Activated T-cell treated with anti-CD3 and anti-CD28 coated beads, Interleukin-2, amount 50 U/mL, for 72 hours (primary cell): ENCODE measurements around the gene AXIN2. TPM values are rescaled to one million over a fixed set of nuclear protein-coding genes. Genes with fewer than 3 reads are reported as not detected.
"Not testable (repeated sequence)": the region's sequence is repeated elsewhere in the genome, so short reads cannot be mapped to it uniquely, and the experiment has no call there.

ENCODE experiments used
- ATAC-seq, 2 donors: fragments of 150-1000 bp; cut with Tn5 transposase; replicated peaks in 1 of 2; 2 replicates each; pipeline ENCODE4 v1.10.0; 2021; ENCODE audit warnings: moderate library complexity in 2 of 2, mild to moderate bottlenecking in 1 of 2
- DNase-seq, 2 donors: peaks; one replicate each; pipeline ENCODE4 v3.0.0; 2021 to 2022; ENCODE audit warnings: mixed read lengths in 1 of 2
- H3K27ac Mint-ChIP-seq: one replicate; pipeline ENCODE4 v1.8.0; 2022; ENCODE audit warnings: mild to moderate bottlenecking, moderate library complexity, mixed read lengths
- H3K27me3 Mint-ChIP-seq: one replicate; pipeline ENCODE4 v1.8.0; 2022; ENCODE audit warnings: low read depth, mixed read lengths
- H3K36me3 Mint-ChIP-seq, 2 donors: one replicate each; pipeline ENCODE4 v1.8.0; 2022; ENCODE audit warnings: mixed read lengths in 2 of 2, mild to moderate bottlenecking in 1 of 2; ENCODE audit not compliant: insufficient read depth in 2 of 2
- H3K4me1 Mint-ChIP-seq: one replicate; pipeline ENCODE4 v1.8.0; 2022; ENCODE audit warnings: low read depth, mixed read lengths
- H3K4me3 Mint-ChIP-seq, 2 donors: one replicate each; pipeline ENCODE4 v1.8.0; 2022; ENCODE audit warnings: mild to moderate bottlenecking in 2 of 2, mixed read lengths in 2 of 2, moderate library complexity in 2 of 2
- H3K9me3 Mint-ChIP-seq, 2 donors: one replicate each; pipeline ENCODE4 v1.8.0; 2022; ENCODE audit warnings: mixed read lengths in 2 of 2
- total RNA-seq, 2 donors: library from RNA; stranded (reverse); gene quantifications; one replicate each; pipeline ENCODE4 v1.2.3, GENCODE V29; 2022

Gene AXIN2
- total RNA-seq, 2 donors from 2014 or later = 5.9 to 6.9 TPM

- ATAC-seq = no peak
Observed at GRCh38 chr17:65504141-65504540, 57.3 kb downstream of the AXIN2 start.

GRCh38 chr17:65503557-65503956 lies 57.9 kb downstream of the AXIN2 start:
- H3K4me3 Mint-ChIP-seq = no peak overlapping the region
- H3K36me3 Mint-ChIP-seq = no peaks in the 10 kb centered on the region
- no peak for DNase-seq
- no peak overlapping the region for H3K27ac Mint-ChIP-seq
- H3K9me3 Mint-ChIP-seq = peaks cover 0 to 2% of the 10 kb centered on the region in 2 donors
- no peaks in the 10 kb centered on the region for H3K4me1 Mint-ChIP-seq
- no peak for ATAC-seq
- H3K27me3 Mint-ChIP-seq = peaks cover 6% of the 10 kb centered on the region

More at GRCh38 chr17:65504141-65504540, 57.3 kb downstream of the AXIN2 start:
- no peak overlapping the region for H3K4me3 Mint-ChIP-seq
- DNase-seq = no peak
- peaks cover 0 to 2% of the 10 kb centered on the region in 2 donors for H3K9me3 Mint-ChIP-seq
- no peaks in the 10 kb centered on the region for H3K36me3 Mint-ChIP-seq
- no peak overlapping the region for H3K27ac Mint-ChIP-seq
- peaks cover 6% of the 10 kb centered on the region for H3K27me3 Mint-ChIP-seq
- no peaks in the 10 kb centered on the region for H3K4me1 Mint-ChIP-seq

- Mint-ChIP-seq H3K27me3 (peaks cover 6% of the 10 kb centered on the region), H3K36me3 (no peaks in the 10 kb centered on the region), H3K27ac (no peak overlapping the region), H3K4me1 (peaks cover 14% of the 10 kb centered on the region), H3K9me3 (peaks cover 0 to 2% of the 10 kb centered on the region in 2 donors), H3K4me3 (no peak overlapping the region)
- DNase-seq (no peak), ATAC-seq (no peak)
Observed at GRCh38 chr17:65498816-65499215, 62.6 kb downstream of the AXIN2 start.

GRCh38 chr17:65496801-65497200 lies 64.6 kb downstream of the AXIN2 start:
- no peak overlapping the region for H3K27ac Mint-ChIP-seq
- ATAC-seq = no peak
- peaks cover 8% of the 10 kb centered on the region for H3K27me3 Mint-ChIP-seq
- DNase-seq = no peak
- H3K4me1 Mint-ChIP-seq = peaks cover 17% of the 10 kb centered on the region
- H3K4me3 Mint-ChIP-seq = no peak overlapping the region
- H3K36me3 Mint-ChIP-seq = no peaks in the 10 kb centered on the region
- peaks cover 0 to 2% of the 10 kb centered on the region in 2 donors for H3K9me3 Mint-ChIP-seq

- Mint-ChIP-seq H3K36me3 (no peaks in the 10 kb centered on the region), H3K27ac (no peak overlapping the region), H3K9me3 (peaks cover 0 to 3% of the 10 kb centered on the region in 2 donors), H3K4me1 (peaks cover 19% of the 10 kb centered on the region), H3K4me3 (peak overlapping the region; percentile 45 to 56), H3K27me3 (peaks cover 21% of the 10 kb centered on the region)
- ATAC-seq (peak in 1 of 2 donors; percentile 17), DNase-seq (peak in 1 of 2 donors; percentile 8)
Observed at GRCh38 chr17:65495122-65496055, 66.1 kb downstream of the AXIN2 start.

GRCh38 chr17:65489413-65490155 lies 71.9 kb downstream of the AXIN2 start:
- ATAC-seq (peak in 1 of 2 donors; percentile 47), DNase-seq (no peak)
- Mint-ChIP-seq H3K4me3 (no peak overlapping the region), H3K9me3 (peaks cover 0 to 2% of the 10 kb centered on the region in 2 donors), H3K27me3 (peaks cover 15% of the 10 kb centered on the region), H3K4me1 (peaks cover 12% of the 10 kb centered on the region), H3K27ac (no peak overlapping the region), H3K36me3 (no peaks in the 10 kb centered on the region)

GRCh38 chr17:65488665-65489064 lies 72.8 kb downstream of the AXIN2 start:
- Mint-ChIP-seq H3K9me3 (peaks cover 0 to 2% of the 10 kb centered on the region in 2 donors), H3K36me3 (no peaks in the 10 kb centered on the region), H3K4me1 (peaks cover 12% of the 10 kb centered on the region), H3K27me3 (peaks cover 15% of the 10 kb centered on the region), H3K4me3 (no peak overlapping the region), H3K27ac (no peak overlapping the region)
- DNase-seq (no peak), ATAC-seq (no peak)

GRCh38 chr17:65487990-65488389 lies 73.5 kb downstream of the AXIN2 start:
- no peak overlapping the region for H3K4me3 Mint-ChIP-seq
- peaks cover 0 to 2% of the 10 kb centered on the region in 2 donors for H3K9me3 Mint-ChIP-seq
- no peak overlapping the region for H3K27ac Mint-ChIP-seq
- H3K27me3 Mint-ChIP-seq = peaks cover 15% of the 10 kb centered on the region
- DNase-seq (no peak), ATAC-seq (no peak)
- H3K4me1 Mint-ChIP-seq = peaks cover 12% of the 10 kb centered on the region
- H3K36me3 Mint-ChIP-seq = no peaks in the 10 kb centered on the region

GRCh38 chr17:65487161-65487560 lies 74.3 kb downstream of the AXIN2 start:
- Mint-ChIP-seq H3K4me1 (peaks cover 12% of the 10 kb centered on the region), H3K4me3 (no peak overlapping the region), H3K9me3 (peaks cover 0 to 2% of the 10 kb centered on the region in 2 donors), H3K27ac (no peak overlapping the region), H3K27me3 (peaks cover 15% of the 10 kb centered on the region), H3K36me3 (no peaks in the 10 kb centered on the region)
- peak in 1 of 2 donors; percentile 58 for ATAC-seq
- peak in 1 of 2 donors; percentile 11 for DNase-seq

- Mint-ChIP-seq H3K9me3 (no peaks in the 10 kb centered on the region), H3K4me1 (peaks cover 7% of the 10 kb centered on the region), H3K27ac (no peak overlapping the region), H3K36me3 (no peaks in the 10 kb centered on the region), H3K27me3 (peaks cover 2% of the 10 kb centered on the region), H3K4me3 (no peak overlapping the region)
- ATAC-seq (no peak), DNase-seq (no peak)
Observed at GRCh38 chr17:65485388-65486299, 75.8 kb downstream of the AXIN2 start.

- H3K4me3 Mint-ChIP-seq, H3K36me3 Mint-ChIP-seq, DNase-seq, ATAC-seq, H3K27me3 Mint-ChIP-seq, H3K4me1 Mint-ChIP-seq, H3K27ac Mint-ChIP-seq, H3K9me3 Mint-ChIP-seq: not testable (repeated sequence)
Observed at GRCh38 chr17:65484405-65484804, 77.0 kb downstream of the AXIN2 start.

- DNase-seq = no peak
- no peaks in the 10 kb centered on the region for H3K27me3 Mint-ChIP-seq
- H3K36me3 Mint-ChIP-seq = no peaks in the 10 kb centered on the region
- H3K9me3 Mint-ChIP-seq = no peaks in the 10 kb centered on the region
- H3K4me1 Mint-ChIP-seq = peaks cover 7% of the 10 kb centered on the region
- H3K27ac Mint-ChIP-seq = no peak overlapping the region
- no peak overlapping the region for H3K4me3 Mint-ChIP-seq
- no peak for ATAC-seq
Observed at GRCh38 chr17:65483438-65483837, 78.0 kb downstream of the AXIN2 start.
